ENCODE results near the gene PRMT7. TPM values are rescaled to one million over a fixed set of nuclear protein-coding genes. Genes with fewer than 3 reads are reported as not detected.

The PRMT7 gene
- total RNA-seq, 2 donors from 2014 or later, result 53.3 to 57.8 TPM

DNA sequence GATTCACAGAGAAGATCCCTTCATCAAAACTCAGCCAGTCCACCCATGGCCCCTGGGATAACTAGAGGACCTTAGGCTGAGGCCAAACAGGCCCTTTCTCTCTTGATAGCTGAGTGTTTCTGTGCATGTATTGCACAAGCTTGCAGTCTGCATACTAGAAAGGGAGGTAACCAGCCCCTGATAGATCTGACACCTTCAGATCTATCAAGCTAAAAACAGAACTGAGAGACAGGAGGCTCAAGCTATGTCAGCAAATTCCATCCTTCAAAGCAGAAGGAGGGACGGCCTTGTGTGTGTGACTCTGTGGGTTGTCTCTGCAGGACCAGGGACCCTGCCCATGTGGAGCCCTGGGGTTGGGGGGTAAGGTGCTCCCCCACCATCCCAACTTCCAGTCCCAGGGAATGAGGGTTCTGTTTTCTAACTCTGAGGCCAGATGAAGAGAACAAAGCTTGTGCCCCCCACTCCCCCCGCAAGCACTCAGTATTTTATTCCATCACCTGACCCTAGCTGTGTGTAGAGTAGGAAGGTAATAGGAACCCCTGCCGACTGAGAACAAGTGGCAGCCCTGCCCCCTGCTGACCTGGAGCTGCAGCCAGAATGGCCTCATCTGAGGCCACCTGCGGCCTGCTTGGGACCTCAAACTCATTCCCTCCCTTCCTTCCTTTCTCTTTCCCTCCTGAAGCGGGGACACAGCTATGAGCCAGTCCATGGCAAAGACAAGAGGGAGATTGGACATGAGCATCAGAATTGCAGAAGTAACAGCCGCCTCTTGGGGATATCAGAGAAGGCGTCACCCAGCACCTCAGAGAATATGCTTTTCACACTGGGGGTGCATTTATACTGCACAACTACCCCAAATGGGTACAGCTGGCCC, 73.7 kb downstream of the PRMT7 start:
- Mint-ChIP-seq H3K9me3 (no peaks in the 10 kb centered on the region), H3K4me3 (no peak overlapping the region), H3K27ac (peak overlapping the region; percentile 81), H3K4me1 (peaks cover 11% of the 10 kb centered on the region), H3K27me3 (no peaks in the 10 kb centered on the region), H3K36me3 (ENCODE audit: low read depth) (no peaks in the 10 kb centered on the region)
- ATAC-seq (replicated peaks), result no peak

DNA sequence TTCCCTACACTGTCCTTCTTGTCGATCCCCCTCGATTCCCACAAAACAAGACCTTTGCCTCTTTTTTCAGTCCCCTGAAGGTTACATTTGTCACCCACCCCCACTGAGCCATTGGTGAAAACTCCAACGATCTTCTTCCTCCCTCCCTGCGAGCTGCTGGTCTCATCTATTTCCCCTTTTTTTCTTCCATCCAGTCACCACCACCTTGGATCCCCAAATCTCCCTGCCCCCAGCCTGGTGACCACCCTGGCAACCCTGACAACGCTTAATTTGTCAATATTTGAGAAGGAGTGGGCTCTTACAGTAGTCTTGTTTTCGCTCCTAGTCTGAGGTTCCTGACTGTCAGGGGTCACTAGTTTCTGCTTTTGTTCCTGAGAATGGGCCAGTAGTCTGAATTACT, 74.6 kb downstream of the PRMT7 start:
- no peak for ATAC-seq (replicated peaks)
- no peaks in the 10 kb centered on the region for H3K27me3 Mint-ChIP-seq
- H3K4me1 Mint-ChIP-seq, result peaks cover 11% of the 10 kb centered on the region
- no peaks in the 10 kb centered on the region for H3K36me3 Mint-ChIP-seq (ENCODE audit: low read depth)
- no peaks in the 10 kb centered on the region for H3K9me3 Mint-ChIP-seq
- no peak overlapping the region for H3K27ac Mint-ChIP-seq
- H3K4me3 Mint-ChIP-seq, result no peak overlapping the region

DNA sequence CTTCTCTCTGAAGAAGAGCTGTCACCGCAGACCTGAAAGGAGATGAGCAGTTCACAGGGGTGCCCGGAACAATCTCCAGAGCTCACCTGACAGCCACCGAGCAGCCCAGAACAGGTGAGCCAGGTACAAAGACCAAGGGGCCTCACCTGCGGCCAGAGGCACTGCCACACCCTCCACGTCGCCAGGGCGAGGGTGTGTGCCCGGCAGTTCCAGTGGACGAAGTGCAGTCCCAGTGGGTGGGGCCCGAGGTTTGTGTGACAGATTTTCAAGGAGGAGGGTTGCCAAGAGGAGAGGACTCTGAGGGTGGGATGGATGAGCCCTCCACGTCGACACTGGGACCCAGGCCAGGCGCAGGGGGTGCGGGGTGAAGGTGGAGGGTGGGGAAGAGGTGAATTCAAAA, 75.8 kb downstream of the PRMT7 start:
- ATAC-seq (replicated peaks), result no peak
- H3K27me3 Mint-ChIP-seq, result no peaks in the 10 kb centered on the region
- H3K36me3 Mint-ChIP-seq (ENCODE audit: low read depth), result no peaks in the 10 kb centered on the region
- peaks cover 11% of the 10 kb centered on the region for H3K4me1 Mint-ChIP-seq
- no peak overlapping the region for H3K27ac Mint-ChIP-seq
- H3K4me3 Mint-ChIP-seq, result no peak overlapping the region
- H3K9me3 Mint-ChIP-seq, result no peaks in the 10 kb centered on the region

DNA sequence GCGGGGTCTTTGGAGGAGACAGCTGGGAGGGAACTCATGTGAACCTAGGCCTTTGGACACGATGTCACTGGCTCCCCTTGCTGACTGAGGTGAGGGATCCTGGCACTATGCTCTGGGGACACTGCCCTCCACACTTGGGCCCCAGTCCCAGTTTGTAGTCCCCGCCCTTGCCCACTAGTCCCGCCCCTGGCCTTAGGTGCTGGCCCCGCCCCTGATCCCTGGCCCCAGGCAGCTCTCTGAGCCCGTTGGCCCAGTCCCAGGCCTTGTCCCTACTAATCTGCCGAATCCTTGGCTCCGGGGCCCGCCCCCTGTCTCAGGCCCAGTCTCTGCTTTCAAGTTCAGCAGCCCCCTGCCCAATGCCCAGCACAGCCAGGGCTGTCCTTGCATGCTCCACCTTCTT, 76.5 kb downstream of the PRMT7 start:
- H3K36me3 Mint-ChIP-seq (ENCODE audit: low read depth), result no peaks in the 10 kb centered on the region
- no peak overlapping the region for H3K4me3 Mint-ChIP-seq
- no peak overlapping the region for H3K27ac Mint-ChIP-seq
- H3K27me3 Mint-ChIP-seq, result no peaks in the 10 kb centered on the region
- no peaks in the 10 kb centered on the region for H3K9me3 Mint-ChIP-seq
- H3K4me1 Mint-ChIP-seq, result peaks cover 11% of the 10 kb centered on the region
- ATAC-seq (replicated peaks), result no peak

DNA sequence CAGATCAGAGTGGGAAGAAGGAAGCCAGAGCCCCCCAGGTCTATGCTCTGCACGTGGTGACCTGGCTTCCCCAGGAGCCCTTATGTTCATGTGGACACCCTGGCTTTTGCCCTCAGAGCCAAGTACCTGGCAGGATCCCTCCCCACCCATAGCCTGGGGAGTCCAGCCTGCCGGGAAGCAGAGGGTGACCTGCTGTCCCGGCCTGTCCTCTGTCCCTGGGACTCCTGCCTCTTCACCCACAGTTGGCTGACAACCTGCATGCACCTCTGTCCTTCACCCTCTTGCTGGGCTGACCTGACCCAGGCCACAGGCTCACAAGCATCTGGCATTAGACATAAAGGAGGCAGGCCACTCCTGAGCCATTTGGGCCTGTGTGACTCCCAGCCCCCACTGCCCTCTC, 77.3 kb downstream of the PRMT7 start:
- H3K36me3 Mint-ChIP-seq (ENCODE audit: low read depth), result no peaks in the 10 kb centered on the region
- H3K9me3 Mint-ChIP-seq, result no peaks in the 10 kb centered on the region
- no peaks in the 10 kb centered on the region for H3K27me3 Mint-ChIP-seq
- no peak overlapping the region for H3K27ac Mint-ChIP-seq
- no peak for ATAC-seq (replicated peaks)
- no peak overlapping the region for H3K4me3 Mint-ChIP-seq
- H3K4me1 Mint-ChIP-seq, result peaks cover 11% of the 10 kb centered on the region

DNA sequence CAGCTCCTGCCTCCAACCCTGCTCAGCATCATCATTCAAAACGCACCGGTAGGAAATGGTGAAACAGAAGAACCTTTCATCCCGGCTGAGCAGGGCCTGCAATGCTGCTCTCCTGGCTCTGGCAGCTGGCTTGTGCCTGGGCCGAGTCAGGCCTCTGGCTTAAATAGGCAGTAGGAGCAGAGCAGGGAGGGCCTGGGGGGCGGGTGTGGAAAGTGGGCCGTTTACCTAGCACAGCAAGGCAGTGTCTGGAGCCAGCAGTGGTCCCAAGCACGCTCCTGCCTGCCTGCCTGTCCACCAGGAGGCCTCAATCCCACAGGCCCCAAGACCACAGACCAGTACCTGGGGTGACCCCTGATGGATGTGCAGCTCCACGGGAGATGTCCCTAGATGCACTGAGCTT, 78.2 kb downstream of the PRMT7 start:
- no peak for ATAC-seq (replicated peaks)

DNA sequence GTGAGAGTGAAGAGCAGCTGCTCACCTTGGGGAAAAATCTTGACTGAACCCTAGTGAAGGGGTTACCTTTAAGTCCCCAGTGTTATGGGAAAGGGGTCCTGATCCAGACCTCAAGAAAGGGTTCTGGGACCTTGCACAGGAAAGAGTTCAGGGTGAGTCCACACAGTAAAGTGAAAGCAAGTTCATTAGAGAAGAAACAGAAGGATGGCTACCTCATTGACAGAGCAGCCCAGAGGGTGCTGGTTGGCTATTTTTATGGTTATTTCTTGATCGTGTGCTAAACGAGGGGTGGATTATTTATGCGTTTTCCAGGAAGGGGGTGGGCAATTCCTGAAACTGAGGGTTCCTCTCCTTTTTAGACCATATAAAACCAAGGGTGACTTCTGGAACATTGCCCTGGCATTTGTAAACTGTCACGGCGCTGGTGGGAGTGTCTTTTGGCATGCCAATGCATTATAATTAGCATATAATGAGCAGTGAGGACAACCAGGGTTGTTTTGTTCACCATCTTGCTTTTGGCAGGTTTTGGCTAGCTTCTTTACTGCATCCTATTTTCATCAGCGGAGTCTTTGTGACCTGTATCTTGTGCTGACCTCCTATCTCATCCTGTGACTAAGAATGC, 79.0 kb downstream of the PRMT7 start:
- Mint-ChIP-seq H3K9me3 (no peaks in the 10 kb centered on the region), H3K27me3 (no peaks in the 10 kb centered on the region), H3K36me3 (ENCODE audit: low read depth) (no peaks in the 10 kb centered on the region), H3K27ac (no peak overlapping the region), H3K4me3 (no peak overlapping the region), H3K4me1 (peaks cover 1% of the 10 kb centered on the region)
- ATAC-seq (replicated peaks), result no peak

More for the DNA sequence above, 78.2 kb downstream of the PRMT7 start:
- H3K4me3 Mint-ChIP-seq, result no peak overlapping the region
- no peaks in the 10 kb centered on the region for H3K36me3 Mint-ChIP-seq (ENCODE audit: low read depth)
- no peaks in the 10 kb centered on the region for H3K9me3 Mint-ChIP-seq
- no peaks in the 10 kb centered on the region for H3K27me3 Mint-ChIP-seq
- no peak overlapping the region for H3K27ac Mint-ChIP-seq
- H3K4me1 Mint-ChIP-seq, result peaks cover 5% of the 10 kb centered on the region

DNA sequence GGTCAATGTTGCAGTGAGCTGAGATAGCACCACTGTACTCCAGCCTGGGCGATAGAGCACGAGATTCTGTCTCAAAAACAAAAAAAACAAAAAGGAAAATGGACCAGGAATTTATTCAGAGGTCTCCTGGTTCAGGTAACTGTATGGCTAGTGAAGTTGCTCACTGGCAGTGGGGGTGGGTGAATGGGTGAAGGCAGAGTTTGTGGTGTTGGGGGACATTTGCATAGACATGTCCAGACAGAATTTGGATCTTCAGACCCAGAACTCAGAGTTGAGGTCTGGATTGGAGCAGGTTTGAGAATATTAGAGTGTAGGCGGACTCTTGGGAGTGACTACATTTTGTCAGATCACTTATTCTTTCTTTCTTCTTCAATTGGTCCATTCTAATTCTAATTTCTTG, 82.5 kb downstream of the PRMT7 start:
- H3K27ac Mint-ChIP-seq, result no peak overlapping the region
- no peaks in the 10 kb centered on the region for H3K27me3 Mint-ChIP-seq
- H3K4me3 Mint-ChIP-seq, result no peak overlapping the region
- H3K9me3 Mint-ChIP-seq, result no peaks in the 10 kb centered on the region
- no peak for ATAC-seq (replicated peaks)
- peaks cover 5% of the 10 kb centered on the region for H3K4me1 Mint-ChIP-seq
- H3K36me3 Mint-ChIP-seq (ENCODE audit: low read depth), result no peaks in the 10 kb centered on the region

DNA sequence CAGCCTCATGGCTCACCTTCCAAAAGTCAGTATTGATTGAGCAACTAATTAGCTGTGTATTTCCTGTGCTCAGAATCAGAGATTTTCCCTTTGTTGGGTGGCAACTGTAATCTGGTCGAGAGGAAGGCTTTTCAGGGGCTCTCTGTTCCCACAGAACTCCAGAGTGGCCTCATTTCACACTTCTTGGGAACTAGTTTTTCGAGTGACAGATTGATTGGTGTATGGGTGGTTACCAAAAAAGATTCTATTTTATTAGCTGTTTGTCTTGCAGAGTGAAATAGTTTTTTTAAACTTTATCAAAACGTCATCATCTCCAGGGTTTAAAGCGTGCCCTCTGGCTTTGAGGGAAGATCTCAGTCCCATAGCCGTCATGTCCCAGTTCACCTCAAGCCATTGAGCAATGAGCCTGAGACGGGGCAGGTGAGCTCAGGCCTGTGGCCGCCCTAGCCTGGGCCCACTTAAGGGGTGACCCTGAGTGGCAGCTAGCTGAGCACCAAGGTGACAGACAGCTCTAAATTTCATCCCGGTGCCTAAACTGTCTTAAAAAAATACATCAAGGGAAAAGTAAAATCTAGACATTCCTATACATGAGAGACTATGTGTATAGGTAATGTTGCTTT, 84.5 kb downstream of the PRMT7 start:
- ATAC-seq (replicated peaks), result no peak
- Mint-ChIP-seq H3K27ac (no peak overlapping the region), H3K9me3 (no peaks in the 10 kb centered on the region), H3K36me3 (ENCODE audit: low read depth) (no peaks in the 10 kb centered on the region), H3K27me3 (no peaks in the 10 kb centered on the region), H3K4me3 (no peak overlapping the region), H3K4me1 (peaks cover 5% of the 10 kb centered on the region)

DNA sequence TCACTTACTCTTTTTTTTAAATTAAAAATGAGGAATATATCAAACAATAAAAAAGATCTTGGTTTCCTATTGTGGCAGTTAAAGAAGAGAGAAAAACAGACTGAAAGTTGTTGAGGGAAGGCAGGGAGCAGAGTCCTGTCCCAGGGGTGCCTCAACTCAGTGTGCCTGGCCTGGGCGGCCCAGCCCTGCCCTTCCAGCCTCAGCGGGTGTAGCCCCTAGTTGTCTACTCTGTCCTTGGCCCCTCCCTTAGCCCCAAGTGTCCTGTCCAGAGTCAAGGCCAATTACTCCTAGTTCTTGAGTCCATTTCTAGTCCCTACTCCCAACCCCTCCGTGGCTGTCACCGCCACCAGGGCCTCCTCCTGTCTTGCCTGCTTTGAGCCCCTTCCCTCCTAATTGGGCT, 85.0 kb downstream of the PRMT7 start:
- Mint-ChIP-seq H3K36me3 (ENCODE audit: low read depth) (no peaks in the 10 kb centered on the region), H3K9me3 (no peaks in the 10 kb centered on the region), H3K27ac (peak overlapping the region; percentile 73), H3K4me1 (peaks cover 5% of the 10 kb centered on the region), H3K4me3 (no peak overlapping the region), H3K27me3 (no peaks in the 10 kb centered on the region)
- no peak for ATAC-seq (replicated peaks)

DNA sequence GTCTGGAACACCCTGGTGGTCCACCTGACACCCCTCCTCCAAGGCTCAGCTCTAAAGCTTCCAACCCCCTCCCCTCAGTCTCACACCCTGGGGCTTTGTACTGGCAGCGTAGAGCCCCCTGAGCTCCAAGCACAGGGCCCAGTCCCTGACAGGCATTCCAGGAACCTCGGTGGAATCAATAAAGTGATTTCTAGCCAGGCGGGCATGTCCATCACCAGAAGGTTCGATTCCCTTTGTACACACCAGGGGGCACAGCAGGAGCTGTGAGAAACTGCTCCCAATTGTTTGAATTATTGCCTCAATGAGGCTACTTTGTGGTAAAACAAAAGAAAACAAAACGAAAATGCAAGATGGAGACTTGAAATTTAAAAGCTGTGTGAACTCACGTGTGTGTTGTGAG, 85.7 kb downstream of the PRMT7 start:
- Mint-ChIP-seq H3K27ac (peak overlapping the region; percentile 73), H3K27me3 (no peaks in the 10 kb centered on the region)
- peak; percentile 35 for ATAC-seq (replicated peaks)

DNA sequence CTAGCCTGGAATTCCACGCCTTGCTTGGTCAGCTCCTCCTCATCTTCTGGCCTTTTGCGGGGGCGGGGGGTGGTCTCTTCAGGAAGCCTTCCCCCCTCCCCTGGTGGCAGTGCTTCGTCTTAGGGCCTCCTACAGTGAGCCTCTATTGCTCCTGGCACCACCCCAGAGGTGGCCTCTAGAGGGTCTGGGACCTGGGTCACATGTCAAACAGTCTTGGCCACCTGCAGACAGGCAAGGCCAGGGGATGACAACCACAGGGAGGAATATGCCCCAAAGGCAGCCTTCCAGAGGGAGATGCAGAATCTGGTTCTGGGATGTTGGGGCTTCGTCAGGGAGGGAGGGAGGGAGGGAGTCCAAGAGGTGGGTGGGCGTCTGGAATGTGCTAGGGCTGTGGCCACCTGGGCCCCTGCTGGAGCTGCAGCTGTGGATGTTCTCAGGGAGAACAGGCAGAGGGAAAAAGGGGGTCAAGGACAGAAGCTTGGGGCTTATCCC, 86.9 kb downstream of the PRMT7 start:
- no peaks in the 10 kb centered on the region for H3K27me3 Mint-ChIP-seq
- no peak overlapping the region for H3K4me3 Mint-ChIP-seq
- peaks cover 9% of the 10 kb centered on the region for H3K4me1 Mint-ChIP-seq
- no peaks in the 10 kb centered on the region for H3K9me3 Mint-ChIP-seq
- H3K27ac Mint-ChIP-seq, result no peak overlapping the region
- ATAC-seq (replicated peaks), result no peak
- no peaks in the 10 kb centered on the region for H3K36me3 Mint-ChIP-seq (ENCODE audit: low read depth)

More for the DNA sequence above, 85.7 kb downstream of the PRMT7 start:
- no peaks in the 10 kb centered on the region for H3K9me3 Mint-ChIP-seq
- H3K36me3 Mint-ChIP-seq (ENCODE audit: low read depth), result no peaks in the 10 kb centered on the region
- H3K4me3 Mint-ChIP-seq, result no peak overlapping the region
- peaks cover 5% of the 10 kb centered on the region for H3K4me1 Mint-ChIP-seq

DNA sequence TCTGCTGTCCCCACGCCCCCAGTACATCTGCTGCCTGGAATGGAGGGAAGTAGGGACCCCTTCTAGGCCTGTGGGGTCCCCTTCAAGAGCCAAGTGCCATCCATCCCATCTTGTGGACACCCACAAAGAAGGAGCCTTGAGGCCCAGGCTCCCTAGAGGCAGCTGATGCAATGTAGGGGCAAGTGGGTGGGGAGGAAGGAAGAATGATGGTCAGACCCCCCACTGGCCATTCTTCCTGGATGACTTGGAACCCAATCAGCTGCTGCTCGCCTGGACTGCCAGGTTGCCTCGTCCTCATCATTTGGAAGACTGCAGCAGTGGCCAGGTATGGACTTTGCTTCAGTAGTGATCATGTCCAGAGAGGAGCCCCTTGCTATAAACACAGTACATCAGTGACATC, 88.6 kb downstream of the PRMT7 start:
- Mint-ChIP-seq H3K9me3 (no peaks in the 10 kb centered on the region), H3K36me3 (ENCODE audit: low read depth) (no peaks in the 10 kb centered on the region), H3K27me3 (no peaks in the 10 kb centered on the region), H3K27ac (no peak overlapping the region), H3K4me1 (peaks cover 9% of the 10 kb centered on the region), H3K4me3 (no peak overlapping the region)
- ATAC-seq (replicated peaks), result no peak

DNA sequence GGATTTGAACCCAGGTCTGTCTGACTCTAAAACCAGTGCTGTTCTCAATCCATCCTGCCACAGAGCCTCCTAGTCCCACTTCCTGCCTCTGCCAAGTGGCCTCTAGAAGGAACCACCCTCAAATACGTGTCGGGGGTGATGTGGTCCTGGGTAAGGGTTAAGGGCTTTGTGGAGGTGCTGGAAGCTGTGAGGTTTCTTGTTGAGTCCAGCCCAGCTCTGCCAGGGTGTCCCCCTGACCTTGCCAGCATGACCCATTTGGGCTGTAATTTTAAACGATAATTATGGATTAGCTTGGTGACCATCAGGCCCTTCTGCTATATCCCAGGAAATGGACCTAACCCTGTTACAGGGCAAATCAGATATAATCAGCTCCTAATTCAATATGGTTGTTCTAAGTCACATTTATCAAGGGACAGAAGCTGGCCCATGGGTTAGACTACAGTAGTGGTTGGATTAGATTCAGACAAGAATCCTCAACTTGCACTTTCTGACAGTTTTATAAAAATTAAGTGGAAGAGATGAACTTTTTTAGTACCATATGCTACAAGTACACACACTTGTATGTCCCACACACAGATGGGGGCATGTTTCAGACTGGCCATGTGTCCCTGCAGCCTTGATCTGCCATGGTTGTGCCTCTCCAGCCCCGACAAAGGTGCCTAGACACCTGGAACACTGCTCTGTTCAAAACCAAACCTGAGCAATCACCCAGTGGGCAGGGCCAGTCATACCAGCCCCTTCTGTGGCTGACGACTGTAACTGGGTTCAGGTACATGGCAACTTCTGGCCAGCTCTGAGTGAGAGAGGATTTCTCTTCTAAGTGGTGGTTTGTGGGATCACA, 89.5 kb downstream of the PRMT7 start:
- Mint-ChIP-seq H3K4me3 (no peak overlapping the region), H3K27me3 (no peaks in the 10 kb centered on the region), H3K4me1 (peaks cover 9% of the 10 kb centered on the region), H3K9me3 (no peaks in the 10 kb centered on the region), H3K36me3 (ENCODE audit: low read depth) (no peaks in the 10 kb centered on the region), H3K27ac (no peak overlapping the region)
- ATAC-seq (replicated peaks), result peak; percentile 86

Measured in activated T-helper 17 cell treated with anti-CD3 and anti-CD28 coated beads, Interleukin-2, amount 50 U/mL, for 72 hours (primary cell).